Activated CD8-positive, alpha-beta memory T cell treated with anti-CD3 and anti-CD28 coated beads, Interleukin-2, amount 50 U/mL, for 4 hours (primary cell): ENCODE results near the gene DKK3.

ENCODE experiments used
- DNase-seq: peaks from one replicate; pipeline ENCODE4 v3.0.0-alpha.2; 2020

The DKK3 gene

GRCh38 chr11:11931461-11932055, 76.9 kb downstream of the DKK3 start:
- DNase-seq = no peak

- no peak for DNase-seq
Measured at GRCh38 chr11:11929920-11930319, 78.5 kb downstream of the DKK3 start.

- DNase-seq = no peak
Measured at GRCh38 chr11:11923828-11924227, 84.6 kb downstream of the DKK3 start.

- DNase-seq = no peak
Measured at GRCh38 chr11:11916981-11917399, 91.4 kb downstream of the DKK3 start.

GRCh38 chr11:11915625-11916024, 92.8 kb downstream of the DKK3 start:
- no peak for DNase-seq

GRCh38 chr11:11913395-11913794, 95.0 kb downstream of the DKK3 start:
- no peak for DNase-seq
